GM19452 (cell line): Measurements from ENCODE around the gene GABBR2.

ENCODE experiments used
- ATAC-seq: cut with Tn5 transposase; IDR thresholded peaks from one replicate; pipeline ENCODE4 v1.9.1; 2021; ENCODE audit not compliant: unreplicated experiment

GABBR2 gene

DNA sequence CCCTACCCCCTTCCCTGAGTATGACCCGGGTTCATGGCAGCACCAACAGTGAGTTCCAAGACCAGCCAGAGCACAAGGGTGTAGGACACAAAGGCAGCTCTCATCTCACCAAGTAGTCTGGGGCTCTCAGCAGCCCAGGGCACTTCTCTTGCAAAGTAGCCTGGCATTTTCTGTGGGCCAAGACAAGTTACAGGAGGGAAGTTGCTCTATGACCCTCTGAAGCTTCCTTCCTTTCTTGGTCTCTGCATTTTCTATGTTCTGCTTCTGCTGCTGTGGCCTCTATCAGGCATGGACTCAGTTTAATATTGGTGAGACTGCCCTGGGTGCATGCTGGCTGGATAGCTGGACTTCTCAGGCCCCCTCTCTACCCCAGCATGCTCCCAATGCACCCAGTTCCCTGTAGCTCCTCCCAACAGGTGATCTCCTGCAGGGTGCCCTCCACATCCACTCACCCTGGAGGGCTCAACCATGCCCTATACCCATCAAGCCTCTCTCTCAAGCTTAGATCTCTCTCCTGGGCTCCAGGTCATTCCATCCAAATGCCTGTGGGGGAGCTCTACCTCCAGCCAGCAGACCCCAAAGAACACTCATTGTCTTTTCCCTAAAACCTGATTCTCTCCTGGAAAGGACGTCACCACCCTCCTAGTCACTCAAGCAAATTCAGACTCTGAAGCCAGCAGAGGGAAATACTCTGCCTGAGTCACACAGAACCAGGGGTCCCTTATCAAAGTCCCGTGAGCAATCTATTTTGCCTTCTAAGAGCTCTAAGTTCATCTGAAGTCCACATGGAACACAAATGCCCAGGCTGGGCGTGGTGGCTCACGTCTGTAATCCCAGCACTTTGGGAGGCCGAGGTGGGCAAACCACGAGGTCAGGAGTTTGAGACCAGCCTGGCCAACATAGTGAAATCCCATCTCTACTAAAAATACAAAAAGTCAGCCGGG lies 467.1 kb downstream of the GABBR2 start:
- ATAC-seq = no peak

DNA sequence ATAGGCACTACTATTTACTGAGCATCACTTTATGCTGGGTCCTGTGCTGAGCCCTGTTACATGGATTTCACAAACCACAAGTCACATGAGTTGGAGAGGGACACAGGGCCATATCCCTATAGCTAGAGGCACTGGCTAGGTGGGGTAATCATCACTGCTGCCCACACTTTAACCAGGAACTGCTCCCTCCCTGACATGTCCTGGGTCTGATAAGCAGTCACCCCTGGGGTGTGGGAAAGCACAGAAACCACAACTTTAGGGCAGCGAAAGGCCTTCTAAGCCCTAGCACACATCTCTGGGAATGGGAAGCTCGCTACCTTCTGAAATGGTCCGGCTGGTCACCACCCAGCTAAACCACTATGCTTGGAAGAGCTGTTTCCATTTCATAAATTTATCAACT lies 468.3 kb downstream of the GABBR2 start:
- no peak for ATAC-seq
